H1 (cell line): ENCODE results near the gene USPL1.

Source experiments
- ATF3 ChIP-seq: IDR thresholded peaks from 2 replicates; pipeline ENCODE4 v1.6.1; 2011; ENCODE audit warnings: low read depth, mild to moderate bottlenecking, low read length; ENCODE audit not compliant: insufficient read depth
- CTBP2 ChIP-seq: IDR thresholded peaks from 2 replicates; pipeline ENCODE4 v1.7.0; 2011; ENCODE audit warnings: borderline replicate concordance, mild to moderate bottlenecking, moderate library complexity, mixed read lengths, low read length; ENCODE audit not compliant: insufficient read depth, insufficient read length
- CTCF ChIP-seq, 3 experiments: IDR thresholded peaks; 1 replicate in 2 of 3; 2 replicates in 1 of 3; pipeline versions ENCODE4 v1.5.1 to v1.6.1; 2011; ENCODE audit warnings: low read length in 3 of 3, mild to moderate bottlenecking in 3 of 3, inconsistent platforms in 2 of 3, low read depth in 1 of 3, moderate library complexity in 1 of 3; ENCODE audit not compliant: insufficient read depth in 1 of 3; ENCODE audit errors: control extremely low read depth in 1 of 3
- EZH2 ChIP-seq: fragments of 200-600 bp; sonication (generic); IDR thresholded peaks from 2 replicates; pipeline ENCODE4 v1.7.1; 2012; ENCODE audit warnings: low read depth, mild to moderate bottlenecking, moderate library complexity, low read length, inconsistent platforms; ENCODE audit not compliant: severe bottlenecking
- JUN ChIP-seq: IDR thresholded peaks from 2 replicates; pipeline ENCODE4 v1.6.1; 2011; ENCODE audit warnings: low read depth, mild to moderate bottlenecking, improper control_type of control experiment, low read length
- POLR2A ChIP-seq, 2 experiments: IDR thresholded peaks; 1 replicate in 1 of 2; 2 replicates in 1 of 2; pipeline ENCODE4 v1.6.1; 2011; ENCODE audit warnings: low read depth in 2 of 2, low read length in 2 of 2, mild to moderate bottlenecking in 2 of 2; ENCODE audit errors: control extremely low read depth in 1 of 2
- POLR2AphosphoS5 ChIP-seq: IDR thresholded peaks from 2 replicates; pipeline ENCODE4 v1.6.1; 2011; ENCODE audit warnings: low read depth, low read length
- SRF ChIP-seq: IDR thresholded peaks from 2 replicates; pipeline ENCODE4 v1.6.1; 2011; ENCODE audit warnings: mild to moderate bottlenecking, low read depth, low read length, moderate library complexity

- TF ChIP-seq CTCF (IDR thresholded peaks at IDR 0.05; ENCODE audit: control extremely low read depth in 1 of 3, insufficient read depth in 1 of 3, low read depth in 1 of 3, low read length in 3 of 3) = no peak
- TF ChIP-seq CTBP2 = no peak
- TF ChIP-seq POLR2AphosphoS5 = no peak
- no peak for TF ChIP-seq ATF3
- no peak for TF ChIP-seq POLR2A (IDR thresholded peaks at IDR 0.05; ENCODE audit: control extremely low read depth in 1 of 2, low read depth in 2 of 2, low read length in 2 of 2)
- no peak for TF ChIP-seq EZH2
- TF ChIP-seq JUN = no peak
- no peak for TF ChIP-seq SRF
Measured at GRCh38 chr13:30570691-30571090, 47.0 kb upstream of the USPL1 start.
